ENCODE results near the gene WFDC5.

DNA sequence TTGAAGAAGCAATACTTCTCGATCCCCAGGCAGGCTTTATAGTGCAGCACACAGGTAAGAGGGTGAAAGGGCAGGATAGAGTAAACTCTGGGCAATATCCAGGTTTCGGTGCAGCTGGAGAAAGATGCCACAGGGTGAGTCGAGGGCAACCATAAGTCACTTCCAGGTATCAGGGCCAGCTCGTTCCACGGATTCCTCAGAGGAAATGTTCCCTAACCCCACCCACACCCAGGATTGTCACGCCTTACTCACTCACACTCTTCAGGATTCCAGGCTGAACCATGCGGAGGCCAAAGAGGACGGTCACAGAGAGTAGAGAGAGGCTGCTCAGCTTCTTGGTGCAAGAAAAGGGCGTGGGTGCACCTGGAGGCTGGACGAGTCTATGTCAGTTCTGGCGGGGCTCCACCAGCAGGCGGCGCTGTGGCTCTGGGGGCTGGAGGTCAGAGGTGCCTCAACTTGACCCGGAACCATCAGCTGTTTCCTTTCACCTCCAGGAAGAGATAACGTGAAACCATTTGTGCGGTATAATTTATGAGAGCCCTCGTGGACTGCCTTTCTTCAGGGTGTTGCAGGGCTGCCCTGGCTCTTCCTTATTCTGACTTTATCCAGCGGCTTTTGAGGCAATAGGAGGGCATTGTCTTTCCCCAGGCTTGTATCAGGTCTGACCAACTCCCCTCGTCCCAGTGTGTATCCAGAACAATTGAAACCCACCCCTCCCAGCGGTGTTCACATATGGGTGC lies 23.8 kb upstream of the WFDC5 start:
- TF ChIP-seq CTCF (IDR thresholded peaks at IDR 0.05; ENCODE audit: insufficient read depth, low read length, poor library complexity, severe bottlenecking) (peak; percentile 65), EZH2phosphoT487 (conservative IDR thresholded peaks at IDR 0.05; ENCODE audit: low read length) (no peak)

All from SU-DHL-6 (cell line).